DOHH2 (cell line): ENCODE data around the gene DDX1.

Source experiments
- H3F3A ChIP-seq: fragments of 200-600 bp; sonication (generic), shearing (Covaris generic); 2 replicates; pipeline ENCODE4 v1.6.0; 2016; ENCODE audit warnings: antibody characterized with exemption, mild to moderate bottlenecking; ENCODE audit not compliant: control insufficient read depth, insufficient read depth
- H3K27ac ChIP-seq: fragments of 200-600 bp; sonication (generic); 2 replicates; pipeline ENCODE4 v1.5.1; 2014; ENCODE audit warnings: low read depth, mild to moderate bottlenecking, low read length, moderate library complexity
- H3K27me3 ChIP-seq: fragments of 200-600 bp; sonication (generic); 2 replicates; pipeline ENCODE4 v1.6.1; 2014; ENCODE audit warnings: mild to moderate bottlenecking, low read length, mixed read lengths; ENCODE audit not compliant: control insufficient read depth
- H3K36me3 ChIP-seq: fragments of 200-600 bp; sonication (generic); 2 replicates; pipeline ENCODE4 v1.6.1; 2014; ENCODE audit warnings: mild to moderate bottlenecking, low read length, moderate library complexity, mixed read lengths; ENCODE audit not compliant: control insufficient read depth
- H3K4me1 ChIP-seq: fragments of 200-600 bp; sonication (generic); 2 replicates; pipeline ENCODE4 v1.6.1; 2014; ENCODE audit warnings: mild to moderate bottlenecking, low read length, mixed read lengths; ENCODE audit not compliant: control insufficient read depth
- H3K4me2 ChIP-seq: fragments of 200-600 bp; sonication (generic); 2 replicates; pipeline ENCODE4 v1.6.0; 2014; ENCODE audit warnings: mild to moderate bottlenecking, low read length, moderate library complexity
- H3K4me3 ChIP-seq: fragments of 200-600 bp; sonication (generic); 2 replicates; pipeline ENCODE4 v1.5.1; 2014; ENCODE audit warnings: mild to moderate bottlenecking, low read length, mixed read lengths
- H3K79me2 ChIP-seq: fragments of 200-600 bp; sonication (generic); 2 replicates; pipeline ENCODE4 v1.6.1; 2014; ENCODE audit warnings: mild to moderate bottlenecking, low read length, mixed read lengths; ENCODE audit not compliant: control insufficient read depth
- H3K9me2 ChIP-seq: fragments of 200-600 bp; sonication (generic); replicated peaks from 2 replicates; pipeline ENCODE4 v1.6.1; 2014; ENCODE audit warnings: mild to moderate bottlenecking, low read length, mixed read lengths; ENCODE audit not compliant: control insufficient read depth
- H3K9me3 ChIP-seq: fragments of 200-600 bp; sonication (generic); 2 replicates; pipeline ENCODE4 v1.6.1; 2014; ENCODE audit warnings: antibody characterized with exemption, low read length, mixed read lengths; ENCODE audit not compliant: control insufficient read depth, insufficient read depth
- H4K20me1 ChIP-seq: fragments of 200-600 bp; sonication (generic); 2 replicates; pipeline ENCODE4 v1.6.0; 2014; ENCODE audit warnings: low read depth, mild to moderate bottlenecking, antibody characterized with exemption, low read length, moderate library complexity; ENCODE audit not compliant: control insufficient read depth, insufficient read depth
- EZH2phosphoT487 ChIP-seq: fragments of 200-600 bp; sonication (generic); IDR thresholded peaks from 2 replicates; pipeline ENCODE4 v1.6.1; 2017; ENCODE audit warnings: borderline replicate concordance, mild to moderate bottlenecking, antibody characterized with exemption, low read length, moderate library complexity, mixed read lengths
- TF ChIP-seq, protein P1 (sequence below): fragments of 200-600 bp; sonication (generic); IDR thresholded peaks from one replicate; pipeline ENCODE4 v1.5.1; 2014; ENCODE audit warnings: antibody characterized with exemption, mild to moderate bottlenecking, low read depth, low read length; ENCODE audit not compliant: poor library complexity, severe bottlenecking

Gene DDX1

DNA sequence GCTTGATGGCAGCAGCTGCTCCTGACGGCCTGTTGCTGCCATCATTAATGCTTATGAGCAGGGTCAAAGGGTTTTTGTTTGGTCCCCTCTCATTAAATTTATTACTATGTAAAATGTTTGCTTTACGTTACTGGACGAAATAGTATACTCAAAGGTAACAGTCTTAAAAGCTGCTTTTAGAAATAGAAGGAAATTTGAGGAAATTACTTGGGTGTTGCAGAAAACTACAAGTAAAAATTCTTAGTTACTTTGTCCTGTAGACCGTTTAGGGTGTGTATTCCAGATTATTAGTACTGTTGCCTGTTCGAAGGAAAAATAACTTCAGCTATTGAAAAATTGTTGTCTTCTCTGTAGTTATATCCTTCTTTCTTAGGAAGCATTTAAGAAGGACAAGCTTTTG lies 27.8 kb downstream of the DDX1 start:
- Histone ChIP-seq H3K4me3 (no peak overlapping the region), H3K79me2 (no peaks in the 10 kb centered on the region), H3K36me3 (peaks cover 89% of the 10 kb centered on the region), H3K4me1 (no peaks in the 10 kb centered on the region), H3K9me3 (no peaks in the 10 kb centered on the region), H3K4me2 (no peak overlapping the region), H3F3A (no peaks in the 10 kb centered on the region), H3K9me2 (no peaks in the 10 kb centered on the region), H4K20me1 (no peaks in the 10 kb centered on the region), H3K27ac (no peak overlapping the region), H3K27me3 (no peaks in the 10 kb centered on the region)
- TF ChIP-seq EZH2phosphoT487, result no peak
- TF ChIP-seq, protein P1, sequence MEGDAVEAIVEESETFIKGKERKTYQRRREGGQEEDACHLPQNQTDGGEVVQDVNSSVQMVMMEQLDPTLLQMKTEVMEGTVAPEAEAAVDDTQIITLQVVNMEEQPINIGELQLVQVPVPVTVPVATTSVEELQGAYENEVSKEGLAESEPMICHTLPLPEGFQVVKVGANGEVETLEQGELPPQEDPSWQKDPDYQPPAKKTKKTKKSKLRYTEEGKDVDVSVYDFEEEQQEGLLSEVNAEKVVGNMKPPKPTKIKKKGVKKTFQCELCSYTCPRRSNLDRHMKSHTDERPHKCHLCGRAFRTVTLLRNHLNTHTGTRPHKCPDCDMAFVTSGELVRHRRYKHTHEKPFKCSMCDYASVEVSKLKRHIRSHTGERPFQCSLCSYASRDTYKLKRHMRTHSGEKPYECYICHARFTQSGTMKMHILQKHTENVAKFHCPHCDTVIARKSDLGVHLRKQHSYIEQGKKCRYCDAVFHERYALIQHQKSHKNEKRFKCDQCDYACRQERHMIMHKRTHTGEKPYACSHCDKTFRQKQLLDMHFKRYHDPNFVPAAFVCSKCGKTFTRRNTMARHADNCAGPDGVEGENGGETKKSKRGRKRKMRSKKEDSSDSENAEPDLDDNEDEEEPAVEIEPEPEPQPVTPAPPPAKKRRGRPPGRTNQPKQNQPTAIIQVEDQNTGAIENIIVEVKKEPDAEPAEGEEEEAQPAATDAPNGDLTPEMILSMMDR, result no peak

DNA sequence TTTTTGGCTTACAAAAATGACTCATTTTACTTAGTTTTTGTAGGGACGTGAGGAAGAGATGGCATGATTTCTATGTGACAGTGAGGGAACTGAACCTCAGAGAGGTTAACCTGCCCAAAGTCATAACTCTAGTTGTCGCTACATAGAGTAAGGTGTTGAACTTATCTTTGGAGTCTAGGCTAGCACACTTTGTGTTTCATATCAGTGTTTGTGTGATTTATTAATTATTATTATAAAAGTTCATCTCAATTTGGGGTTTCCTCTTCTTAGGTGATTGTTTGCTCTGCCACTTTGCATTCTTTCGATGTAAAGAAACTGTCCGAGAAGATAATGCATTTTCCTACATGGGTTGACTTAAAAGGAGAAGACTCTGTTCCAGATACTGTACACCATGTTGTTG lies 28.3 kb downstream of the DDX1 start:
- no peaks in the 10 kb centered on the region for H3K9me2 ChIP-seq
- H3K9me3 ChIP-seq, result no peaks in the 10 kb centered on the region
- TF ChIP-seq EZH2phosphoT487, result no peak
- TF ChIP-seq, protein P1, result no peak
- H3K36me3 ChIP-seq, result peaks cover 91% of the 10 kb centered on the region
- no peaks in the 10 kb centered on the region for H4K20me1 ChIP-seq
- no peak overlapping the region for H3K4me3 ChIP-seq
- H3F3A ChIP-seq, result no peaks in the 10 kb centered on the region
- H3K4me1 ChIP-seq, result no peaks in the 10 kb centered on the region
- no peak overlapping the region for H3K4me2 ChIP-seq
- H3K27ac ChIP-seq, result no peak overlapping the region
- H3K27me3 ChIP-seq, result no peaks in the 10 kb centered on the region
- no peaks in the 10 kb centered on the region for H3K79me2 ChIP-seq

DNA sequence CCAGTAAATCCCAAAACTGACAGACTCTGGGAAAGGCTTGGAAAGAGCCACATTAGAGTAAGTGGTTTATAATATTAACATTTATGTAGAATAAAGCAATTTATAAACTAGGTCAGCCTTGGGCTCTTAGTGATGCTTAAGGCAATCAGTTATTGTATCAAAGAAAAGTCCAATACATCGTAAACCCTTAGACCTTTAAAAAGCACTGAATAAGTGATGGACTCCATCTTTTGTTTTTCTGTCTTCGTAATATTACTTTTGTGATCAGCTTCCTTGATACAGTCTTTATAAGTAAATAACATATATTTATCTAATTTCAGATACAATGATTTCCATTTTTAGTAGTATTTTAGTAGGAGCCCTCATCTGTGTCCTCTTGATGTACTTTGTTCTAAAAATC lies 28.7 kb downstream of the DDX1 start:
- no peaks in the 10 kb centered on the region for H3K9me3 ChIP-seq
- H3K4me3 ChIP-seq, result no peak overlapping the region
- peaks cover 91% of the 10 kb centered on the region for H3K36me3 ChIP-seq
- H3F3A ChIP-seq, result no peaks in the 10 kb centered on the region
- H3K27ac ChIP-seq, result no peak overlapping the region
- H3K4me2 ChIP-seq, result no peak overlapping the region
- no peaks in the 10 kb centered on the region for H3K9me2 ChIP-seq
- no peaks in the 10 kb centered on the region for H4K20me1 ChIP-seq
- H3K4me1 ChIP-seq, result no peaks in the 10 kb centered on the region
- TF ChIP-seq, protein P1, result no peak
- no peak for TF ChIP-seq EZH2phosphoT487
- H3K79me2 ChIP-seq, result no peaks in the 10 kb centered on the region
- no peaks in the 10 kb centered on the region for H3K27me3 ChIP-seq
